C1 segment of cervical spinal cord (tissue), 14 donors: ENCODE results near the gene CLCF1.
A peak's percentile ranks its signal among the peaks of the same experiment; 100 is the strongest.
"Not testable (repeated sequence)": the region's sequence is repeated elsewhere in the genome, so short reads cannot be mapped to it uniquely, and the experiment has no call there.

Source experiments
- DNase-seq, 14 donors: peaks; one replicate each; lab custom pipeline; 2025; lab: John Stamatoyannopoulos, UW

The CLCF1 gene

DNA sequence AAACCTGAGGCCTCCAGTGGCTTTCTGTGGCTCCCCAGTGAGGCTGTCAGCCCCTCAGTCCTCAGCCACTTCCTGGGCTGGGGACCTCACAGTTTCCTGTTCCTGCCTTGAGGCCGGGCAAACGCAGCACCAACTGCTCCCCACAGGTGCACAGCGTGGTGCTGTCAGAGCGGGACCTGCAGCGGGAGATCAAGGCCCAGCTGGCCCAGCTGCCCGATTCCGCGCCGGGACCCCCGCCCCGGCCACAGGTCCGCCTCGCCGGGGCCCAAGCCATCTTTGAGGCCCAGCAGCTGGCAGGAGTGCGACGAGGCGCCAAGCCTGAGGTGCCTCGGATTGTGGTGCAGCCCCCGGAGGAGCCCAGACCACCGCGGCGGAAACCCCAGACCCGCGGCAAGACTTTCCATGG is 35.9 kb upstream of the CLCF1 start:
- DNase-seq, result no peak

DNA sequence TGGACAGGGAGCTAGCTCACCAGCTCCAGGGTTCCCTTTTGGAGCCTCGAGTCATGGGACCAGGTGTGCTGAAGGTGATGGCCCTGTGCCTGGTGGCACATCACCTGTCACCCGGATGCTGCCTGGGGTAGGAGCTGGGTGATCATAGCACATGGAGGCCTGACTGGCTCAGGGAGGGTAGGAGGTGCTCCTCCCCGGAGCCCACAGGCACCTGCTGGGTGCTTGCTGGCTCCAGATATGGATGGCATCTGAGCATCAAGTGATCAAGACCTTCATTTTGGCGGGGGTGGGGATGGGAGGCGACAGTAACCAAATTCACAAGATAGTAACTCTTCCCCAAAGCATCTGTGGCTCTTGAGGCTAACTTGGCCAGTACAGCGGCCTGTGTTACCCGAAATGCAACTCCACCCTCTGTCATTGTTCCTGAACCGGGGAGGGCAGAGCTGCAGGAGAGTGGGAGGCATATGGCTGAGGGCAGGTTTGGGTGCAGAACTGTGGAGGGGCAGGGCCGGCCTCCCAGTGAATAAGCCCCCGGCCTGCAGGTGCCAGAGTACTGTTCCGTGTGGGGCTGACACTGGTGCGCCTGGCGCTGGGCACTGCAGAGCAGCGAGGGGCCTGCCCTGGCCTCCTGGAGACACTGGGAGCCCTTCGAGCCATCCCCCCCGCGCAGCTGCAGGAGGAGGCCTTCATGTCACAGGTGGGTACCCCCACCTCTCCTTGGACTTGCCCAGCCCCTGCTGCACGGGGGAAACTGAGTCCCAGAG is 35.2 kb upstream of the CLCF1 start:
- DNase-seq, result peak in 1 of 14 donors; percentile 25

DNA sequence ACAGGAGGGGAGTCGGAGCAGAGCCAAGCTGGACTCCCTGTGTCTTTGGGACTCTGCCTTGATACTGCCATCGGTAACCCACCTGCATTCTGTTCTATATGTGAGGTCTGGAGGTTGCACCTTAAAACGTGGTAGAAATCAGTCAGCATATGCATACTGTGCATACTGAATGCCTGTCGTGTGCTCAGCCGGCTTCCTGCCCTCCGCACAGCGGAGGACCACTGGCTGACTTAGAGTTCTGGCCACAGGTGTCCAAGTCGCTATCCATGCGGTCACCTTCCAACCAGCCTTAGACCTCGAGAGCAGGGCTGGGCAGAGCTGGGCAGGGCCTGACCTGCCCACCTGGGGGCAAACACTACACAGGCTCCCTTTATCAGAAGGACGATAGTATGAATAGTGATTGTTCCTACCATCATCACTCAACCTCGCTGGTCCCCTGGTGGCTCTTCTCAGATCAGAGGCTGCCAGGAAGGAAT is 34.3 kb upstream of the CLCF1 start:
- DNase-seq, result no peak

DNA sequence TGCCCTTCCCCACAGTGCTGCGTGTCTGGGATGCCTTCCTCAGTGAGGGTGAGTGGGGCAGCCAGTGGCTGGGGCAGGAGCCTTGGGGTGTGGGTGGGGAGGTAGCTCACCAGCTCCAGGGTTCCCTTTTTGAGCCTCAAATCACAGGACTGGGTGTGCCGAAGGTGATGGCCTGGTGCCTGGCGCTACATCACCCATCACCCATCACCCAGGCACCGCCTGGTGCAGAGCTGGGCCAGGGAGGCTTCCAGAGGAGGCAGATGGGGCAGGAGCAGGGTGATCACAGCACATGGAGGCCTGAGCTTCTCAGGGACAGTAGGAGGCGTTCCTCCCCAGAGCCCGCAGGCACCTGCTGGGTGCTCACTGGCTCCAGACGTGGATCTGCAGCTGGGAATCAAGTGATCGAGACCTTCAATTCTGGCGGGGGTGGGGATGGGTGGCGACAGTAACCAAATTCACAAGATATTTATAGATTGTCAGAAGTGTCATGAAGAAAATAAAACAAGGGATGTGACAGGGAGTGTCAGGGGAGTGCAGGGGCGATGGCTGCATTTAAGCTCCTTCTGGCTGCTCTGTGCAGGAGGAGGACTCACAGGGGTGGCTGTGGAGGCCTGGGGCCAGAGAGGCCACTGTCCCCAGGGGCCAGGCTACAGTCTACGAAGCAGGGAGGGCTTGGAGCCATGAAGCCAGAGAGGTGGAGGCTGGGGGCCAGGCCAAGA is 33.7 kb upstream of the CLCF1 start:
- peak in 5 of 14 donors; percentile 17 to 61 (median 36) for DNase-seq

DNA sequence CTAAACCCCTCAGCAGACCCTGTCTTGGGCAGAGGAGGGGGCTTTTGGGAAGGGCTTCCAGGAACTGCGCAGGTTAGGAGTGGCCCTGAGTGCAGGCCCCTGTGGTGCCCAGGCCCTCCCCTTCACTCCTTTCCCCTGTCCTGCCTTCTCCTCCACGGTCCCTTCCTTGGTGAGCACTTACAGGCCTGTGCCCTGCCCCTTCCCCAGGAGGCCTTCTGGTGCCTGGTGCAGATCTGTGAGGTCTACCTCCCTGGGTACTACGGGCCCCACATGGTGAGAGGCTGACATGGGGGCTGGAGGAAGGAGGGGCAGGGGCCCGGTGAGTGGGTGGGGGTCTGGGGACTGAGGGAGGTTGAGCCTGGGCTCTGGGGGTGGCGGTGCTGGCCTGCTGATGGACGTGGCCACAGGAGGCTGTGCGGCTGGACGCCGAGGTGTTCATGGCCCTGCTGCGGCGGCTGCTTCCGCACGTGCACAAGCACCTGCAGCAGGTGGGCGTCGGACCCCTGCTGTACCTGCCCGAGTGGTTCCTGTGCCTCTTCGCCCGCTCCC is 33.1 kb upstream of the CLCF1 start:
- no peak for DNase-seq

DNA sequence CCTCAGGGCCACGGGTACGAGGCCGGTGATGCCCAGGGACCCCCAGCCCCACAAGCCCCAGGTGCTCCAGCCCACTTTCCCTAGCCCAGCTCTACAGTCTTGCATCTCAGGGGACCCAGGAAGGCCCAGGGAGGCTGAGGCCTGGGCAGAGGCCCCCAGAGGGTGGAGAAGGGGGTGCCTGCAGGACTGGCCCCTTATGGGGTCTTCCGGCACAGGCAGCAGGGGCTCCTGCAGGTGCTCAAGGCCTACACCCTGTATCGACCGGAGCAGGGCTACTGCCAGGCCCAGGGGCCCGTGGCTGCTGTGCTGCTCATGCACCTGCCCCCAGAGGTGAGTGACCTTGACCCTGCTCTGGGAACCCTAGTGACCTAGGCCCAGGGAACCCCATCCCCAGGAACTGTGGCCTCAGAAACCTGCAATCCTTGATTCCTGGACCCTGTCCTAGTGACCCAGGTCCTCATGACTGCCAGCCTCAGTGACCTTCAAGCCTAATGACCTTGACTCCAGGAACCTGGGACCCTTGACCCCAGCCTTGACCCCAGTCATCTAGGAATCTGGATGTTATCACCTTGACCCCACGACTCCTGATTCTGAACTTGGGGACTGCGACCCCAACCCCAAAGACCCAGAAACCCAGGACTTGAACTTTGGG is 32.4 kb upstream of the CLCF1 start:
- no peak for DNase-seq

DNA sequence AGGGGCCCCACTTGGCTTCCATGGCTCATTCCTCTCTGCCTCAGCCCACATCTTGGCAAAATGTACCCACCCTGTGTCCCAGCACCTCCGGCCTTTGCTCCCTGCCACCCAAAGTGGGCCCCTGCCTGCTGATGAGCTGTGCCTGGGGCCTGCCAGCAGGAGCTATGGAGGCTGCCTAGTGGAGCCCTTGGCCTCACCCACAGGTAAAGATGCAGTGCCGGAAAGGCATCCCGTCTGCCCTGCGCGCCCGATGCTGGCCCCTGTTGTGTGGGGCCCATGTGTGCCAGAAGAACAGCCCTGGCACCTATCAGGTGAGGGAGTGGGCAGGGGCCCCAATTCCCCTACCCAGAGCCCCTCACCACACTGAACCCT is 31.8 kb upstream of the CLCF1 start:
- DNase-seq, result no peak

DNA sequence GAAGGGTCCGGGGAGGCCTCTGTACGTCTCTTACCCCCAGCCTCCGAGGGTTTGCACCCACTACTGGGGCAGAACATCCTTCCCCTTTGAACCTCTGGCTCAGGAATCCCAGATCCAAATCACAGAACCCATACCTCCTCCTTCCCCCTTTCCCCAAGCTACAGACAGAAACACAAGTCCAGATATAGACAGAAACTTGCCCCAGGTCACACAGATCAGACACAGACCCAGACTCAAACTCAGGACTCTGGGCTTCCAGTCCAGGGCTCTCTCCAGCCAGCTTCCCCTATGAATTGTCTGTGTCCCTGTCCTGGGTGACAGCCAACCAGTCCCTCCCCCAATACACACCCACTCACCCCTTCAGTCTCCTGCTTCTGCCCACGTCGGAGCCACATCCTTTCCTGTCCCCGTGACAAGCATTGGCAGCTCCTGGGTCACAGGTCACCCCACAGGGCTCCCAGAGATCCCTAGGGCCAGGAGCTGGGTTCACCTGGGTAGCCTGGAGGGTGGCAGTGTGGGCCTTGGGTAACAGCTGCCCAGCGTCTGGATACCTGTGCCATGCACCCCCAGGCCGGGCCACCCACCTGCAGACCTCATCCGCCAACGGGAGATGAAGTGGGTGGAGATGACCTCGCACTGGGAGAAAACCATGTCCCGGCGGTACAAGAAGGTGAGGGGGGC is 31.3 kb upstream of the CLCF1 start:
- peak in 2 of 14 donors; percentile 14 to 25 for DNase-seq

DNA sequence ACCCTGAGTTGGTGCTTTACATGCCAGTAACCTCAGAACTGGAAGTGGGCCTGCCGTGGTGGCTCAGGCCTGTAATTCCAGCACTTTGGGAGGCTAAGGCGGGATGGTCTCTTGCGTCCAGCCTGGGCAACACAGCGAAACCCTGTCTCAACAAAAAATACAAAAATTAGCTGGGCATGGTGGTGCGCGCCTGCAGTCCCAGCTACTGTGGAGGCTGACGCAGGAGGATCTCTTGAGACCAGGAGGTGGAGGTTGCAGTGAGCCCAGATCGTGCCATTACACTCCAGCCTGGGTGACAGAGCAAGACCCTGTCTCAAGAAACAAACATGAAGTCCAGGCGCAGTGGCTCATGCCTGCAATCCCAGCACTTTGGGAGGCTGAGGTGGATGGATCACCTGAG is 29.7 kb upstream of the CLCF1 start:
- not testable (repeated sequence) for DNase-seq

DNA sequence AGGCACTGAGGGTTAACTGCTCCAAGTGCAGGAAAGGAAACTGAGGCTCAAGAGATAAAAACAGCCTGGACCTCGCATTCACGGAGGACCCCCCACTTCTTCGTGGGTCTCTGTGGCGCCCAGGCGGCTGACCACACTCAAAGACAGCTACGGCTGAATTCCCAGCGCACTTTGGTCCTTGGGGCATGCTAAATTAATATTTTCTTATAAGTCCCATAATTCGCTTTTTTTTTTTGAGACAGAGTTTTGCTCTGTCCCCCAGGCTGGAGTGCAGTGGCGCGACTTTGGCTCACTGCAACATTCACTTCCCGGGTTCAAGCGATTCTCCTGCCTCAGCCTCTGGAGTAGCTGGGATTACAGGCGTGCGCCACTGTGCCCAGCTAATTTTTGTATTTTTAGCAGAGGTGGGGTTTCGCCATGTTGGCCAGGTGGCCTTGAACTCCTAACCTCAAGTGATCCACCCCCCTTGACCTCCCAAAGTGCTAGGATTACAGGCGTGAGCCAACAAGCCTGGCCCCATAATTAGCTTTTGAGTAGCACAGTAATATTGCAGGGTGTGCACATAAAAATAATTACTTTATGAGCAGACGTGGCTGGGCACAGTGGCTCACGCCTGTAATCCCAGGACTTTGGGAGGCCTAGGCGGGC is 28.9 kb upstream of the CLCF1 start:
- not testable (repeated sequence) for DNase-seq

DNA sequence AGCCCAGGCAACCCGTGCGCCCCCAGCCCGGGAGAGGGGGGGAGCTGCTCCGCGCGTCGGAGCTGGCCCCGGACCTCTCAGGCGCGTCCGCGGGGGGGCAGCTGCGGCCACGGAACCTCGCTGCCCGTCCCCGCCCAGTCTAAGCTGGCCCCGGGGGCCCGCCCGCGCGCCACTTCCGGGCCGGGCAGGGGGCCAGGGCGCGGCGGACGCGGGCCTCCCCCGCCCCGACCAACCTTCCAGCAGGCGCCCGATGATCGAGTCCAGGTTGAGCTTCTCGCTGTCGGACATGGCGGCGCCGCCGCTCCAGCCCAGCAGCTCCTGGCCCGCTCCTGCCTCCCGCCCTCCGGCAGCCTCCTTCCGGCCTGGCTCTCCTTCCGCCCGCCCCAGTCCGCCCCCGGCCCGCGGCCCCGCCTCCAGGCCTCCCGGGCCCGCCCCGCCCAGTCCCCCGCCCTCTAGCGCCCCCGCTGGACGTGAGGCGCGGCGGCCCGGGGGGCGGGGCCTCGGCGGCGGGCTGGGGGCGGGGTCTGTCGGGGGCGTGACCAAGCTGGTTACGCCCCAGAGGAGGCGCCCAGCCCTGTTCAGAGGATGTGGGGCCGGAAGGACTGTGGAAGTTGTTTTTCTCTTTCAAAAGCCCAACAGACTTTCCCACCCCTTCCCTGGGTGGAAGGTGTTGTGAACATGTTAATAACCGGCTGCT is 28.2 kb upstream of the CLCF1 start, which contains the start of gene PPP1CA:
Gene PPP1CA (minus strand): TSS at position 364 of the 697 bp plus-strand sequence. CDS start 76 bp downstream, at position 288.
- DNase-seq, result peak in 13 of 14 donors; percentile 77 to 96 (median 87)

DNA sequence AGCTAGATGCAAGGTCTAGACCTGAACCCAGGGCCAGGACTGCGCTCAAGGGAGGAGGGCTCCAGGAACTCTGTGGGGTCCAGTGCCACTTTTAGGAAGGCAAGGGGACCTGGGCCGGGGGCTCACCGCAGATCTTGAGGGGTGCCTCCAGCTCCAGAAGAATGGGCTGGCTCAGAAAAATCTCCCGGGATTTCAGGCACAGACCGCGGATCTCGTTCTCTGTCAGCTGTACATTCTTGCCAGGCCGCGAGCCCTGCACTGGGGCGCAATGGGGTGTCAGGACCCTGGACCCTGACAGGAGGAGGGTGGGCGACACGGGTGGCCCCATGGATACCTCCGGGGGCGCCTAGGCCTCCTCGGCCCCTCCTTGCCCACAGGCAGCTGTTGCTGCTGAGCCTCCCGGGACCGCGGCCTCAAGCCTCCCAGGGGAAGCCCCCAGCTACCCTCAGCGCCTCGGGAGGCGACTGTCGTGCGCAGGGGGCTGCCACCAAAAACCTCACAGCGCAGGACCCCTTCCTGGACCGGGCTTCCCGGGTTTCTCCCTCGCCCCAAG is 27.6 kb upstream of the CLCF1 start:
- peak in 1 of 14 donors; percentile 49 for DNase-seq

DNA sequence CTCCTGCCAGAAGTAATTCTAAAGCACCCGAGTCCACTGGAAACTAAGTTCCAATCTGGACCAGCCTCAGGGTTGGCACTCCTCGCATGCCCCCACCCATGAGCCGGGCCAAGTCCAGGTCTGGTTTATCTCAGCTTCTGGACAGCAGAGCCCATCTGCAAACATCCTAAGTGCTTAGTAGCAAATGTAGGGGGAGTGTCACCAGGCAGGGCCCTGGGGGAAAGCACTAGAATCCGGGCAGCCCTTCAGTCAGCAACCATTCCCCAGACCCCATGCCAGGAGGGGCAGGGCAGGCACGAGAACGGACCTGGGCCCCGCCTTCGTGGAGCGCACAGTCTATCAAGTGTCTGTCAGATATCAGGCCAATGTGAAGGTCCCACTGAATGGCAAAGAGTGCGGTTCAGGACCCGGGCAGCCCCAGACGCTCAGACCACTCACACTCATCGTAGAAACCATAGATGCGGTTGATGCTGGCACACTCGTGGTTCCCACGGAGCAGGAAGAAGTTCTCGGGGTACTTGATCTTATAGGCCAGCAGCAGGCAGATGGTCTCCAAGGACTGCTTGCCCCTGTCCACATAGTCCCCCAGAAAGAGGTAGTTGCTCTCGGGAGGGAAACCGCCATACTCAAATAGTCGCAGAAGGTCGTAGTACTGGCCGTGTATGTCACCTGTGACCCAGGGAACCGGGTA is 27.0 kb upstream of the CLCF1 start:
- DNase-seq, result no peak

DNA sequence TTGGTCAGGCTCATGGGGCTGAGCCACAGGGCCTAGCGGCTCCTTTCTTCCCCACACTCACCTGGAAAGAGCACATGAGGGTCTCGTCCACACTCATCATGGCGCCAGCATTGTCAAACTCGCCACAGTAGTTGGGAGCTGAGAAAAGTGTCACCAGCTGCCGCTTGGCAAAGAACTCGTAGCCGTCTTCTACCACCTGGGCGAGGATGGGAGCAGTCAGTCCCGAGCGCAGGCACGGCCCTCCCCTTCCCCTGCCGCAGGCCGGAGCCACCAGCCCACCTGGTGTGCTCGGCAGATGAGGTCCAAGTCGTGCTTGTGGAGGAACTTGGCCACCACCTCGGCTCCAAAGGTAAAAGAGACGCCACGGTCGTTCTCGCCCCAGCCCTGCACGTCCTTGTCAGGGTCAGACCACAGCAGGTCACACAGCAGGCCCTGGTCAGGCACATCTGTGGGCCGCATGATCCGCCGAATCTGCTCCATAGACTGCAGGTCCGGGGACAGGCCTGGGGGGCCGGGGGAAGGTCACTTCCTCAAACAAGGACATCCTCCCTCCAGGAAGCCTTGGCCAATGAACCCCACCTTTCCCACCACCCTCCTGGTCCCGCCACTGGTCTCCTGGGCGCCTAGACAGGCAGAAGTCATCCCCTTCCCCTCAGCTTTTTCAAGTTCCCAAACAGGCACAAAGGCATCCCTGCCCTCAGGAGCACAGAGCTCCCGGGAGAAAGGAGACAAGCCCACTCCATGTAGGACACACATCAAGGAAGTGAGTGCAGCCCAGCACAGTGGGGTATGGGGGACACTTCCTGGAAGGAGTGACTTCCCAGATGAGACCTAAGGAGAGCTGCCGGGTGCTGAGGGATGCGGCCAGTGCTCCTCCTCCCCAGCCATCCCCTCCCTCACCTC is 25.5 kb upstream of the CLCF1 start:
- no peak for DNase-seq

DNA sequence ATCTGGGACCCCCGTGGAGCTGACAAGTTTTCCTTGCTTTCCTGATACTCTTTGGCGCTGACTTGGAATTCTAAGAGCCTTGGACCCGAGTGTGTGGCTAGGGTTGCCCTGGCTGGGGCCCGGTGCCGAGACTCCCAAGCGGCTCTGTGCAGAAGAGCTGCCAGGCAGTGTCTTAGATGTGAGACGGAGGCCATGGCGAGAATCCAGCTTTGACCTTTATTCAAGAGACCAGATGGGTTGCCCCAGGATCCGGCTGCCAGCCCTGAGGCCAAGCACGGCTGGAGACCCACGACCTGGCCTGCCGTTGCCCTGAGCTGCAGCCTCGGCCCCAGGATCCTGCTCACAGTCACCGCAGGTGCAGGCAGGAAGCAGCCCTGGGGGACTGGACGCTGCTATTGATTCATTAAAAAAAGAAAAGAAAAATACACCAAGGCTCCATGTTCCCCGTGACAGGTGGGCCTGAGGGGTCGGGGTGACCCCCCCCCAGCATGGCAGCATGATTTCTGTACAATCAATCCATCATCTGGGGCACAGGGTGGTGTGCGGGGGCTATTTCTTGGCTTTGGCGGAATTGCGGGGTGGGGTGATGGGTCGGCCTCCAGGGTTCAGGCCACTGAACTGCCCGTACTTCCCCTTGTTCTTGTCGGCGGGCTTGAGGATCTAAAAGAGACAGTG is 24.7 kb upstream of the CLCF1 start:
- peak in 2 of 14 donors; percentile 16 to 21 for DNase-seq

DNA sequence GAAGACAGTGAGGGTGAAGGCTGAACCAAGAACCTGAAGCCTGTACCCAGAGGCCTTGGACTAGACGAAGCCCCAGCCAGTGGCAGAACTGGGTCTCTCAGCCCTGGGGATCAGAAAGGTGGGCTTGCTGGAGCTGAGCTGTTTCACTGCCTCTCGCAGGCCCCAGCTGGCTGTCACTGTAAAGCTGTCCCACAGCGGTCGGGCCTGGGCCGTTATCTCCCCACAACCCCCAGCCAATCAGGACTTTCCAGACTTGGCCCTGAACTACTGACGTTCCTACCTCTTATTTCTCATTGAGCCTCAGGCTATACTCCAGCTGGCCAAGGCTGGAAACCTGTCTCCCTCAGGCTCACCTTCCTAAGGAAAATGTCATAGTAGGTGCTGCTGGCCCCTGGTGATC is 24.1 kb upstream of the CLCF1 start:
- no peak for DNase-seq

DNA sequence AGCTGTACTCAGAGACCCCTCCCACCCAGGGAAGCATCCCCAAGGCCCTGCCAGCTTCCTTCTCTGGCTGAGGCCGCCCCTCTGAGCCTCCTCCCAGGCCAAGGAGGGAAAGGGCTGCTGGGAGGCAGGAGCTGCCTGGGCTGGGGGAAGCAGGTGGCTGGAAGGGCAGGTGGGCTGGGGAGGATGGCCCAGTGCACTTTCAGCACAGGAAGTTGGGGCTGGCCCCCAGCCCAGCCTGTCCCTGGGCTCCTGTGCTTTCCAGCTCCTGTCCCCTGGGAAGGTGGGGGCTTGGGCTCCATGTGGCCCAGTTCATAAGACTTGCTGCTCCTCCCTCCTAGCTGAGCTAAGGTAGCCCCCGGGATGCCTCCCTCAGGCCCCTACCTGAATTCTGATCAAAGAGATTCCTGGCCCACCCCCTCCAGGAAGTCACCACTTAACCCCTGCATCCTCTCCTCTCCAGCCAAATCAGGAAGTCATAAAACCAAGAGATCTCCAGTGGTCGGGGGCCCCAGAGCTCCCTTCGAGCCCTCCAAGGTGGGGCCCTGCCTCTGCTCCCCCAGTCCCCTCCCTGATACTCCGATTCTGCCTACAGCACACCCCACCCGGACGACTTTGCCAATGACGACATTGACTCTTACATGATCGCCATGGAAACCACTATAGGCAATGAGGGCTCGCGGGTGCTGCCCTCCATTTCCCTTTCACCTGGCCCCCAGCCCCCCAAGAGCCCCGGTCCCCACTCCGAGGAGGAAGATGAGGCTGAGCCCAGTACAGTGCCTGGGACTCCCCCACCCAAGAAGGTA is 23.4 kb upstream of the CLCF1 start:
- DNase-seq, result no peak
